Vagina (tissue), 2 donors: ENCODE results near the gene PICALM.

Source experiments
- CTCF ChIP-seq, 3 experiments: fragments of 450-650 bp in 2 of 3; fragments of 200-600 bp in 1 of 3; sonication (generic) in 1 of 3; IDR thresholded peaks; one replicate each; pipeline ENCODE4 v1.5.1; 2017 to 2019; ENCODE audit warnings: antibody characterized with exemption in 3 of 3, mild to moderate bottlenecking in 2 of 3, moderate library complexity in 2 of 3
- POLR2A ChIP-seq, 2 donors: fragments of 450-650 bp; IDR thresholded peaks; one replicate each; pipeline ENCODE4 v1.6.1; 2017; ENCODE audit warnings: antibody characterized with exemption in 2 of 2, mild to moderate bottlenecking in 2 of 2, moderate library complexity in 2 of 2
- POLR2AphosphoS5 ChIP-seq, 2 donors: sonication (generic); formaldehyde crosslinking; IDR thresholded peaks; one replicate each; pipeline ENCODE4 v1.9.0; 2017; ENCODE audit warnings: antibody characterized with exemption in 2 of 2, mild to moderate bottlenecking in 2 of 2, low read depth in 1 of 2; ENCODE audit not compliant: insufficient read depth in 1 of 2

DNA sequence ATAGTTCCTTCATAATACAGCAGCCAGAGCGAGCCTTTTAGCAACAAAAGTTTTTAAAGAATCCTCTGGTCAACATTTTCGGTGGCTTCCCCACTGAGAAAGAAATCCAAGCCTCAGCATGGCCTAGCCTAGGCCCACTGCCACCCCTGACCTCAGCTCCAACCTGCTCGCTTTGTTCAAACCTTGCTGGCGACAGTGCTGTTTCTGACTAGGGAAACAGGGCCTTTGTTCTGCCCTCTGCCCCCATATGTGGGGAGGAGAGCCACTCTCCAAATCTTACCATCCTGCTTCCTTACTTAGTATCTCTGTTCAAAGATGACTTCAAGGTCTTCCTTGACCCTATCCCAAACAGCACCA, 117.9 kb downstream of the PICALM start:
- no peak for TF ChIP-seq CTCF (IDR thresholded peaks at IDR 0.05)
- no peak for TF ChIP-seq POLR2A (IDR thresholded peaks at IDR 0.05)
- TF ChIP-seq POLR2AphosphoS5 (IDR thresholded peaks at IDR 0.05; ENCODE audit: insufficient read depth in 1 of 2, low read depth in 1 of 2): no peak
